ENCODE results near the gene KSR1.
"Not testable (repeated sequence)": the region's sequence is repeated elsewhere in the genome, so short reads cannot be mapped to it uniquely, and the experiment has no call there.

Gene KSR1

GRCh38 chr17:27634776-27635175 is 178.5 kb downstream of the KSR1 start:
- no peak for DNase-seq (ENCODE audit: low read depth)

DNA sequence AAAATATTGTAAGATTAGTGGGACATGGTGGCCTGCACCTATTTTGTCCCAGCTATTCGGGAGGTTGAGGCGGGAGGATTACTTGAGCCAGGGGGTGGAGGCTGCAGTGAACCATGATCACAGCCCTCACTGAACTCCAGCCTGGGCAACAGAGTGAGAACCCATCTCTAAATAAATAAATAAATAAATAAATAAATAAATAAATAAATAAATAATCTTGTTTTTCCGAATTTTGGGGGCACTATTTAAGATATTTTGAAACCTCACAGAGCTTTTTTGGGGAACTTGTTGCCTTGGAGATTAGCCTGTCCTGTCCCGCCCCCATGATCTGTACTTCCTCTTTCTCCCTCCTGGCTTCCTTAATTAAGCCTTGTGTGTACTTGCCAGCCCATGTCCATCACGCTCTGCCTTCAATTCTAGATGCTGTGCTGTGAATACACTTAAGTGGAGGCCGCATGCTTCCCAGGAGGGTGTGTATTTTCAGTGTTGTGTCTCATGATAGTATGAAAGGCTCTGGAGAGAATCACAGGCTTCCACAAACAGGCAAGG is 179.1 kb downstream of the KSR1 start:
- no peak for DNase-seq (ENCODE audit: low read depth)

- DNase-seq (ENCODE audit: low read depth), result not testable (repeated sequence)
Measured at GRCh38 chr17:27636005-27636520, 179.8 kb downstream of the KSR1 start.

GRCh38 chr17:27637818-27638217 is 181.6 kb downstream of the KSR1 start:
- DNase-seq (ENCODE audit: low read depth), result not testable (repeated sequence)

- DNase-seq (ENCODE audit: low read depth), result not testable (repeated sequence)
Measured at GRCh38 chr17:27638415-27638914, 182.2 kb downstream of the KSR1 start.

- DNase-seq (ENCODE audit: low read depth), result no peak
Measured at GRCh38 chr17:27640790-27641189, 184.5 kb downstream of the KSR1 start.

DNA sequence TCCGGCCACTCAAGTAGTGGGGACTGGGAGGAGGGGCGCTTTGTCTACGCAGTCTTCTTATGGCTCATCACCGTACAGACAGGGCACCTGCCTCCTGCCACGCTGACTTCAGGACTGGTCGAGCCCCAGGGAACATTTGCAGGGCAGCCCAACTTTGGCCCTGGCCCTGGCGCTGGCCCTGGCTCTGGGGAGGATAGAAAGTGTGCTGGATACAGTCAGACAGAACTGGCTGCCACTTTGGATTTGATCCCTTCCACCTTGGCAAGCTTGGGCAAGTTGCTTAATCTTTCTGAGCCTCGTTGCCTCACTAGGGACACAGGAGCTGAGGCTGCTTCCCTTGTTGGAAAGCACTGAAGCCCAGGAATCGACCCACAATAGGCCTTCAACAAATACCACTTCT is 188.3 kb downstream of the KSR1 start:
- DNase-seq (ENCODE audit: low read depth), result no peak

GRCh38 chr17:27645621-27646020 is 189.4 kb downstream of the KSR1 start:
- DNase-seq (ENCODE audit: low read depth), result not testable (repeated sequence)

GRCh38 chr17:27646232-27646631 is 190.0 kb downstream of the KSR1 start:
- no peak for DNase-seq (ENCODE audit: low read depth)

DNA sequence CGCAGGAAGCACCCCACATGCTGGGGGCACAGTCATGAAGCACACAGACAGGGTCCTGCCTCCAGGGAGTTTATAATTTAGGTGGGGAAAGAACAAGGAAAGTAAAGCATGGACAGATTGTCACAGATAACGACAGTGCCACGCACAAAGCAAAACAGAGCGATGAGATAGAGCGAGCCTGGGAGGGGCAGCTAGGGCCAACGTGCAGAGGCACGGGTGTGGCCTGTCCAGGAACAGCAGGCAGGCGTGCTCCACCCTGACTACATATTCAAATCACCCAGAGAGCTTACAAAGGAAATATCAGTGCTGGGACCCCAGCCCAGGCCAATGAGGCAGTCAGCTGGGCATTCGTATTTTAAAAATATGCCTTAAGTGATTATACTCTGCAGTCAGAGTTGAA is 191.5 kb downstream of the KSR1 start:
- DNase-seq (ENCODE audit: low read depth), result no peak

DNA sequence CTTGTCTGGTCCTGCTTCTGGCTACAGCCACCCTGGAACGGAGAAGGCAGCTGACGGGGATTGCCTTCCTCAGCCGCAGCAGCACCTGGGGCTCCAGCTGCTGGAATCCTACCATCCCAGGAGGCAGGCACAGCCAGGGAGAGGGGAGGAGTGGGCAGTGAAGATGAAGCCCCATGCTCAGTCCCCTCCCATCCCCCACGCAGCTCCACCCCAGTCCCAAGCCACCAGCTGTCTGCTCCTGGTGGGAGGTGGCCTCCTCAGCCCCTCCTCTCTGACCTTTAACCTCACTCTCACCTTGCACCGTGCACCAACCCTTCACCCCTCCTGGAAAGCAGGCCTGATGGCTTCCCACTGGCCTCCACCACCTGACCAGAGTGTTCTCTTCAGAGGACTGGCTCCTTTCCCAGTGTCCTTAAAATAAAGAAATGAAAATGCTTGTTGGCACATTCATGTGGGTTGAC is 192.9 kb downstream of the KSR1 start:
- DNase-seq (ENCODE audit: low read depth), result not testable (repeated sequence)

DNA sequence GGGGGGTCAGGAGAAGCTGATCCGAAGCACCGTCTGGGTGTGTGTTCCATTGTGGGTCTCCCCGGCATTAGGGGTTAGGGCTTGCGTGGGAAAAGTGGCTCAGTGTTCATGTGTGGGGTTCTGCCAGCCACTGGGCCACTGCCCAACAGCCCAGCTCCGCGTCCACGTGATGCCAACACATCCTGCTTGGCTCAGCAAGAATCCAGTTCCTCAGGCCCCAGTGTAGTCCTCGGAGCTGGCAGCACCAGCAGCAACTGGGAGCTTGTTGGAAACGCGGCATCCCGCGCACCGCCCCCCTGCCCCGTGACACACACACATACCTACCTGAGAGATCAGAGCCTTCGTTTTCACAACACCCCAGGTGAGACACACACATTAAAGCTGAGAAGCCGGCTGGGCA is 193.7 kb downstream of the KSR1 start:
- DNase-seq (ENCODE audit: low read depth), result no peak

DNA sequence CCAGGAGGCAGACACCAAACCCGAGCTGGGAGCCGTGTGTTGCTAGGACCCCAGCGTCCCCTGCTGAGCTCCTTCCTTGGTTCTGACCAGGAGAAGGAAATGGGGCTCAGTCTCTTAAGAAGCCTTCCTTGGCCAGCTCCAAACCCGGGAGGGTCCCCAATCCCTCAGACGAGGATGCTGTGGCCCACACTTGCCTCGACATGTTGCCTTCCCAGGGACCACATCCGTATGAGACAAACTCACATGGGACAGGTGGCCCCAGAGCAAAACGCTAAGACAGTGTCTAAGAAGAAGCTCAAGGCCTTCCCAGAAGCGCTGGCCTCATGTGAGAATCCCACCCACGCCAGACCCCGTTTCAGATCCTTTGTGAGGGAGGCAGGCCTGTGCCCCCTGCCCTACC is 194.6 kb downstream of the KSR1 start:
- no peak for DNase-seq (ENCODE audit: low read depth)

DNA sequence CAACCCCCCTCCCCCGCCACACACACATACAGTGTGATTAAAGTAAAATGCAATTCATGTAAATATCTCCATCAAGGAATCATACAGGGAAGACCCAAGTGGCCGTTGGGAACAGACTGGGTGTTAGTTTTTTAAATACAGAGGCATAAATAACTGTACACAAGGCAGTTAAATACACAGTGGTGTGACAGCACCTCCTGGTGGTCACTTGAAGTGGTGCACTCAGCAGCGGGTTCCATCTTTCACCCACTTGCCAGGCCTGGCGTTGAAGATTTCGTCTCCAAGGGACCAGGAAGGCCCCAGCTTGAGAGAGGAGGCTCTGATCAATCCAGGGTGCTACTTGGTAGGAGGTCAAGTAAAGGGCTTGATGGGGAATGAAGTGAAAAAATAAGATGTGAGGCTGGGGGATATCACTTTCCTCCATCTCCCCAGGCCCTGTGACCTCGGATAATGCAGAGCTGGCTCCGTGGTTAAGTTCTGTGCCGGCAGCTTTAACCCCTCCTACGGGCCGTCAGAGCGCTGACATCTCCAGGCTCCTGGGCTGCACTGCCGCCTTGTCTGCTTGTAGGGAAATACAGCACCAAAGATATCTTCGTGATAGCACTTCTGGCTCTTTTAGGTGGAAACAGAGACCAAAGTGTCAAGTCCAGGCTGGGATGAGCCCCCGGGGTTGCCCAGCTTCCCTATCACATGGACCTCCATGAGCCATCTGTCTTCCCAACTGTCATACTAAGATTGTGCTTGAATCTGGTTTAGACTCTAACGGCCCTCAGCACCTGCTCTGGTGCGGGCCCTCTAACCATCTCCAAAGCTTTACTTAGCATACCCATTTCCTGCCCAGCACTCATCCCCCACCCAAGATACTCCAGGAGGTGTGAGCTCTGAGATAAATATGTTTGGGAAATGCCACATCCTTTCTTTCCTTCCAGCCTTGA is 195.4 kb downstream of the KSR1 start:
- DNase-seq (ENCODE audit: low read depth), result peak; percentile 47

DNA sequence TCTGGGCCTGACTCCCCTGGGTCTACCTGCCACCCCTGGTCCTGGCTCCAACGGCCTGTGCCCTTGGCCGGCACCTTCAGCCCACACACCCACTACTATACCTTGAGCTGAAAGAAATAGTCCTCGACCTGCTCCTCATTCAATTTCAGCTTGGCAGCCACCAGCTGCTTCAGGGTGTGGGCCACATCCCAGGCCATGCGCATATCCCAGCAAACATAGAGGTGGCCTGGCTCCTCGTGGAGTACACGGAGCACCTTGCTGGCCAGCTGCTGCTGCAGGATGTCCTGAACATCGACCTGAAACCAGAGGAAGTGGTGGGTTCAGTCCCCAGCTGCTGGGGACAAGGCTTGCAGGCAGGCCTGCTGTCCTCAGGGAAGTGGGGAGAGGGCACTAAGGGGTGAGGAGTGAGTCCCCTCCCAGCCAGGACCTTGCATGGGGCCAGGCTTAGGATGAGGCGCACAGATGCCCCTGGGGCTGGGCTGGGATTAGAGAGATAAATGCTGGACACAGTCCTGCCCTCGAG is 197.3 kb downstream of the KSR1 start:
- DNase-seq (ENCODE audit: low read depth), result not testable (repeated sequence)

DNA sequence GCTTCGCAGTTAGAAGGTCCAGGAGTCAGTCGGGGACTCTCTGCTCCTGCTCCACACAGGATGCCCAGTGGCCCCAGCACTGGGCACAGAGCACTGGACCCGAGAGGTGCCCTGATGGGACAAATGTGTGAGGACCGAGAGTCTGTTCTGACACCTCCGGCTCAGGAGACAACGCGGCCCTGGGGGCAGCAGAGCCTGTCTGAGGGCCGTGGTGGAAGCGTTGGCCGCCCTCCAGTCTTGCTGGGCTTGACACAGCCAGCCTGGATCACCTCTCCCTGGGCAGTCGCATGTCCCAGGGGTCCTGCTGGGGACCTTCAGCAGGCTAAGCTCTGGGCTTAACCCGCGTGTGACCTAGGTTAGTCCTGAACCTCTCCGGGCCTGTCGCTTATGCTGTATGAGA is 197.9 kb downstream of the KSR1 start:
- no peak for DNase-seq (ENCODE audit: low read depth)

- DNase-seq (ENCODE audit: low read depth), result peak; percentile 55
Measured at GRCh38 chr17:27654654-27655524, 198.6 kb downstream of the KSR1 start.

- not testable (repeated sequence) for DNase-seq (ENCODE audit: low read depth)
Measured at GRCh38 chr17:27655525-27656111, 199.4 kb downstream of the KSR1 start.

GRCh38 chr17:27656620-27657019 is 200.4 kb downstream of the KSR1 start:
- not testable (repeated sequence) for DNase-seq (ENCODE audit: low read depth)

- no peak for DNase-seq (ENCODE audit: low read depth)
Measured at GRCh38 chr17:27657620-27658019, 201.4 kb downstream of the KSR1 start.

DNA sequence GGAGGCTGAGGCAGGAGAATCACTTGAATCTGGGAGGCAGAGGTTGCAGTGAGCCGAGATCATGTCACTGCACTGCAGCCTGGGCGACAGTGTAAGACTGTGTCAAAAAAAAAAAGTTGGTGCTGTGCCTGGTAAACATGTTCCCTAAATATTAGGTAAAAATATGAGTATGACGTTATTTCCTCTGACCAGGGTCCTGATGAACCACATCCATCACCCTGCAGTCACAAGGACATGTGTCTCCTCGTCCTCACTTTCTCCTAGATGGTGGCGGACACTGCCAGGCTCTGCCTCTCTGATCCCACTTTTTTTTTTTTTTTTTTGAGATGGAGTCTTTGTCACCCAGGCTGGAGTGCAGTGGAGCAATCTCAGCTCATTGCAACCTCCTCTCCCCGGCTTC is 203.4 kb downstream of the KSR1 start:
- no peak for DNase-seq (ENCODE audit: low read depth)

Data from stimulated activated CD8-positive, alpha-beta memory T cell treated with anti-CD3 and anti-CD28 coated beads, Interleukin-15, amount 100 ng/mL, for 24 hours (primary cell).